GM23248 (cell line): ENCODE results near the gene TP53INP2. TPM values are rescaled to one million over a fixed set of nuclear protein-coding genes. Genes with fewer than 3 reads are reported as not detected.
"Not testable (repeated sequence)": the region's sequence is repeated elsewhere in the genome, so short reads cannot be mapped to it uniquely, and the experiment has no call there.

Experiments used
- DNase-seq: peaks from one replicate; pipeline ENCODE4 v3.0.0-alpha.2; 2015
- H2AFZ ChIP-seq: fragments of 200-600 bp; sonication (generic); 2 replicates; pipeline ENCODE4 v1.6.1; 2016; ENCODE audit warnings: antibody characterized with exemption
- H3F3A ChIP-seq: fragments of 200-600 bp; sonication (generic); 2 replicates; pipeline ENCODE4 v1.6.1; 2016; ENCODE audit warnings: mild to moderate bottlenecking, antibody characterized with exemption, mixed run types; ENCODE audit not compliant: insufficient read depth
- H3K27ac ChIP-seq: fragments of 200-600 bp; sonication (generic); 2 replicates; pipeline ENCODE4 v1.5.1; 2016; ENCODE audit warnings: mild to moderate bottlenecking
- H3K27me3 ChIP-seq: fragments of 200-600 bp; sonication (generic); replicated peaks from 2 replicates; pipeline ENCODE4 v1.6.1; 2016; ENCODE audit warnings: mild to moderate bottlenecking; ENCODE audit not compliant: insufficient read depth
- H3K36me3 ChIP-seq: fragments of 200-600 bp; sonication (generic); 2 replicates; pipeline ENCODE4 v1.6.1; 2016; ENCODE audit warnings: low read depth, mild to moderate bottlenecking
- H3K4me1 ChIP-seq: fragments of 200-600 bp; sonication (generic); 2 replicates; pipeline ENCODE4 v1.6.1; 2016; ENCODE audit warnings: mild to moderate bottlenecking; ENCODE audit not compliant: insufficient read depth
- H3K4me2 ChIP-seq: fragments of 200-600 bp; sonication (generic); one replicate; pipeline ENCODE4 v1.6.1; 2016; ENCODE audit warnings: mild to moderate bottlenecking; ENCODE audit not compliant: unreplicated experiment
- H3K4me3 ChIP-seq: fragments of 200-600 bp; sonication (generic); 2 replicates; pipeline ENCODE4 v1.5.1; 2016; ENCODE audit warnings: mild to moderate bottlenecking
- H3K79me2 ChIP-seq: fragments of 200-600 bp; sonication (generic); 2 replicates; pipeline ENCODE4 v1.6.1; 2016; ENCODE audit warnings: mild to moderate bottlenecking; ENCODE audit not compliant: insufficient read depth
- H3K9ac ChIP-seq: fragments of 200-600 bp; sonication (generic); 2 replicates; pipeline ENCODE4 v1.6.1; 2016; ENCODE audit warnings: mild to moderate bottlenecking
- H3K9me2 ChIP-seq: fragments of 200-600 bp; sonication (generic); 2 replicates; pipeline ENCODE4 v1.6.1; 2016; ENCODE audit warnings: mixed run types, mild to moderate bottlenecking, moderate library complexity; ENCODE audit not compliant: insufficient read depth
- H3K9me3 ChIP-seq: fragments of 200-600 bp; sonication (generic); one replicate; pipeline ENCODE4 v1.6.1; 2017; ENCODE audit warnings: low read depth
- H4K20me1 ChIP-seq: fragments of 200-600 bp; sonication (generic); 2 replicates; pipeline ENCODE4 v1.6.0; 2016; ENCODE audit not compliant: insufficient read depth
- EZH2 ChIP-seq: fragments of 200-600 bp; sonication (generic); IDR thresholded peaks from 2 replicates; pipeline ENCODE4 v1.6.1; 2018; ENCODE audit warnings: antibody characterized with exemption, mild to moderate bottlenecking; ENCODE audit not compliant: insufficient read depth, poor library complexity, severe bottlenecking
- EZH2phosphoT487 ChIP-seq: fragments of 200-600 bp; sonication (generic); IDR thresholded peaks from 2 replicates; pipeline ENCODE4 v1.6.1; 2018; ENCODE audit warnings: antibody characterized with exemption, moderate library complexity, mild to moderate bottlenecking, low read depth; ENCODE audit not compliant: insufficient read depth
- WGBS, 2 experiments: methylation state at CpG; one replicate each; pipeline ENCODE4 v1.1.6; 2015 to 2017; ENCODE audit warnings: low lambda C conversion rate in 2 of 2, low coverage in 1 of 2; ENCODE audit errors: missing lambda C conversion rate in 2 of 2; 5-methylcytosine and 5-hydroxymethylcytosine counted together
- in situ Hi-C: fragments of 300-500 bp; cut with MboI; formaldehyde crosslinking; loops from 2 replicates; pipeline ENCODE4 v1.15.0; 2020
- polyA plus RNA-seq: library from polyadenylated mRNA; unstranded; fragments of >200 nt; fragmentation: Nextera tagmentation; extraction: Ambion mirVana; gene quantifications from 2 replicates; pipeline ENCODE4 v1.2.1, GENCODE V29; 2016
- total RNA-seq: library from RNA; depleted of rRNA; stranded (reverse); fragments of >200 nt; shearing (Covaris generic); gene quantifications from 2 replicates; pipeline ENCODE4 v1.2.3, GENCODE V29; 2014

The TP53INP2 gene
- total and polyA plus RNA-seq, 2 experiments from 2014 or later = 3.9 to 4.4 TPM

- Histone ChIP-seq H3K4me1 (peaks cover 37% of the 10 kb centered on the region), H3K9me2 (no peaks in the 10 kb centered on the region), H3K27ac (no peak overlapping the region)
Measured at GRCh38 chr20:34717230-34718095, 13.3 kb downstream of the TP53INP2 start.

GRCh38 chr20:34719242-34720017 is 15.3 kb downstream of the TP53INP2 start:
- H4K20me1 ChIP-seq, H3K4me3 ChIP-seq, H3K9me3 ChIP-seq, H3K36me3 ChIP-seq, H3K27me3 ChIP-seq, H2AFZ ChIP-seq, H3K79me2 ChIP-seq, H3K4me2 ChIP-seq, H3K9ac ChIP-seq, DNase-seq, H3K27ac ChIP-seq, H3K9me2 ChIP-seq: not testable (repeated sequence)
- Histone ChIP-seq H3F3A (peaks cover 22% of the 10 kb centered on the region), H3K4me1 (peaks cover 28% of the 10 kb centered on the region)
- in situ Hi-C loops = loop anchor here (25.0 kb wide), 1 partner anchor 407 kb away; the partner anchor contains the start of gene AHCY
- whole genome bisulfite sequencing, 2 experiments = 95 to 96% methylated on average over 13 of the region's 13 CpGs

More at GRCh38 chr20:34717230-34718095, 13.3 kb downstream of the TP53INP2 start:
- Histone ChIP-seq H3K4me2 (no peak overlapping the region), H3K9ac (no peak overlapping the region), H3K36me3 (no peaks in the 10 kb centered on the region), H3K4me3 (no peak overlapping the region), H3F3A (peaks cover 41% of the 10 kb centered on the region), H3K9me3 (no peaks in the 10 kb centered on the region), H2AFZ (no peak overlapping the region), H4K20me1 (no peaks in the 10 kb centered on the region), H3K79me2 (no peaks in the 10 kb centered on the region), H3K27me3 (no peaks in the 10 kb centered on the region)
- DNase-seq = no peak
- TF ChIP-seq EZH2 = no peak
- TF ChIP-seq EZH2phosphoT487 = no peak
- WGBS, 2 experiments = 93 to 94% methylated on average over 9 of the region's 9 CpGs
- in situ Hi-C loops = loop anchor here (25.0 kb wide), 1 partner anchor 405 kb away; the partner anchor contains the start of gene AHCY

GRCh38 chr20:34720266-34720665 is 16.1 kb downstream of the TP53INP2 start:
- TF ChIP-seq EZH2phosphoT487 = no peak
- no peak for TF ChIP-seq EZH2
- Histone ChIP-seq H3K36me3 (no peaks in the 10 kb centered on the region), H3K4me2 (no peak overlapping the region), H3K27me3 (no peaks in the 10 kb centered on the region), H3K4me1 (peaks cover 21% of the 10 kb centered on the region), H4K20me1 (no peaks in the 10 kb centered on the region), H2AFZ (no peak overlapping the region), H3K79me2 (no peaks in the 10 kb centered on the region), H3K27ac (no peak overlapping the region), H3F3A (peaks cover 17% of the 10 kb centered on the region), H3K9me2 (no peaks in the 10 kb centered on the region), H3K4me3 (no peak overlapping the region), H3K9ac (no peak overlapping the region), H3K9me3 (no peaks in the 10 kb centered on the region)
- 47 to 62% methylated on average over 2 of the region's 2 CpGs for WGBS, 2 experiments
- DNase-seq = no peak
- in situ Hi-C loops = loop anchor here (25.0 kb wide), 1 partner anchor 408 kb away; the partner anchor contains the start of gene AHCY

GRCh38 chr20:34722560-34722959 is 18.4 kb downstream of the TP53INP2 start:
- H3K9me2 ChIP-seq = not testable (repeated sequence)

More at GRCh38 chr20:34722560-34722959, 18.4 kb downstream of the TP53INP2 start:
- not testable (repeated sequence) for H3K36me3 ChIP-seq, H2AFZ ChIP-seq, H3K79me2 ChIP-seq, H3K4me1 ChIP-seq, H3F3A ChIP-seq, H3K9ac ChIP-seq, H3K27me3 ChIP-seq, H3K4me3 ChIP-seq, H3K9me3 ChIP-seq, H4K20me1 ChIP-seq
- Histone ChIP-seq H3K4me2 (peak overlapping the region; percentile 31), H3K27ac (peak overlapping the region; percentile 24; the same call in 1 of the 2 replicates)
- WGBS, 2 experiments = 43 to 45% methylated on average over 3 of the region's 3 CpGs
- peak; percentile 44 for DNase-seq
- in situ Hi-C loops = loop anchor here (25.0 kb wide), 1 partner anchor 410 kb away; the partner anchor contains the start of gene AHCY
